ENCODE results near the gene C6orf163.

- TF ChIP-seq, protein P1, sequence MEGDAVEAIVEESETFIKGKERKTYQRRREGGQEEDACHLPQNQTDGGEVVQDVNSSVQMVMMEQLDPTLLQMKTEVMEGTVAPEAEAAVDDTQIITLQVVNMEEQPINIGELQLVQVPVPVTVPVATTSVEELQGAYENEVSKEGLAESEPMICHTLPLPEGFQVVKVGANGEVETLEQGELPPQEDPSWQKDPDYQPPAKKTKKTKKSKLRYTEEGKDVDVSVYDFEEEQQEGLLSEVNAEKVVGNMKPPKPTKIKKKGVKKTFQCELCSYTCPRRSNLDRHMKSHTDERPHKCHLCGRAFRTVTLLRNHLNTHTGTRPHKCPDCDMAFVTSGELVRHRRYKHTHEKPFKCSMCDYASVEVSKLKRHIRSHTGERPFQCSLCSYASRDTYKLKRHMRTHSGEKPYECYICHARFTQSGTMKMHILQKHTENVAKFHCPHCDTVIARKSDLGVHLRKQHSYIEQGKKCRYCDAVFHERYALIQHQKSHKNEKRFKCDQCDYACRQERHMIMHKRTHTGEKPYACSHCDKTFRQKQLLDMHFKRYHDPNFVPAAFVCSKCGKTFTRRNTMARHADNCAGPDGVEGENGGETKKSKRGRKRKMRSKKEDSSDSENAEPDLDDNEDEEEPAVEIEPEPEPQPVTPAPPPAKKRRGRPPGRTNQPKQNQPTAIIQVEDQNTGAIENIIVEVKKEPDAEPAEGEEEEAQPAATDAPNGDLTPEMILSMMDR (IDR thresholded peaks at IDR 0.05): no peak
- TF ChIP-seq POLR2A (IDR thresholded peaks at IDR 0.05): no peak
These were observed 62.9 kb downstream of the C6orf163 start for GRCh38 chr6:87407561-87407900.
